Astrocyte of the spinal cord (primary cell): ENCODE data around the gene DHRS3.

Source experiments
- DNase-seq: peaks from one replicate; pipeline ENCODE4 v3.0.0; 2011; ENCODE audit warnings: low read depth, low spot score
- H3K4me3 ChIP-seq: 2 replicates; pipeline ENCODE4 v1.5.1; 2011; ENCODE audit warnings: low read depth, mild to moderate bottlenecking, low read length, moderate library complexity
- CTCF ChIP-seq: IDR thresholded peaks from 2 replicates; pipeline ENCODE4 v1.5.1; 2012; ENCODE audit warnings: low read depth, mild to moderate bottlenecking, low read length, inconsistent platforms
- in situ Hi-C: cut with HindIII; loops from 2 replicates; pipeline ENCODE4 v1.10.0; 2017; ENCODE audit warnings: low sequenced_read_pairs

The DHRS3 gene

GRCh38 chr1:12544992-12545391, 73.0 kb downstream of the DHRS3 start:
- in situ Hi-C loops: no loop called here
- DNase-seq: no peak
- H3K4me3 ChIP-seq: no peak overlapping the region
- no peak for TF ChIP-seq CTCF

GRCh38 chr1:12544357-12544756, 73.7 kb downstream of the DHRS3 start:
- TF ChIP-seq CTCF: no peak
- H3K4me3 ChIP-seq: no peak overlapping the region
- DNase-seq: no peak
- in situ Hi-C loops: no loop called here

- in situ Hi-C loops: no loop called here
- H3K4me3 ChIP-seq: no peak overlapping the region
- no peak for DNase-seq
- TF ChIP-seq CTCF: no peak
Observed at GRCh38 chr1:12543740-12544154, 74.3 kb downstream of the DHRS3 start.

GRCh38 chr1:12542616-12543592, 75.1 kb downstream of the DHRS3 start:
- TF ChIP-seq CTCF: no peak
- no peak for DNase-seq
- in situ Hi-C loops: no loop called here
- no peak overlapping the region for H3K4me3 ChIP-seq

- H3K4me3 ChIP-seq: no peak overlapping the region
- TF ChIP-seq CTCF: no peak
- DNase-seq: no peak
- in situ Hi-C loops: no loop called here
Observed at GRCh38 chr1:12542138-12542465, 75.9 kb downstream of the DHRS3 start.

GRCh38 chr1:12541274-12542137, 76.5 kb downstream of the DHRS3 start:
- in situ Hi-C loops: no loop called here
- TF ChIP-seq CTCF: no peak
- peak; percentile 79 for DNase-seq
- H3K4me3 ChIP-seq: no peak overlapping the region
